Measurements from ENCODE around the gene ZNHIT6. TPM values are rescaled to one million over a fixed set of nuclear protein-coding genes. Genes with fewer than 3 reads are reported as not detected.
"Not testable (repeated sequence)": the region's sequence is repeated elsewhere in the genome, so short reads cannot be mapped to it uniquely, and the experiment has no call there.

ZNHIT6 gene
- total RNA-seq, 1 experiment from 2014 or later = 41.2 TPM

GRCh38 chr1:85654066-85654782 lies 54.0 kb downstream of the ZNHIT6 start:
- no TSS peak for BruUV-seq (replicated peaks)
- peaks cover 27% of the 10 kb centered on the region for H3K4me1 Mint-ChIP-seq (ENCODE audit: low read depth, unreplicated experiment)
- CTCF ChIA-PET = interaction anchor here (1.0 kb wide), 1 partner anchor 39 kb away, joined by 3 read pairs; no protein-coding TSS in a partner anchor
- H3K4me3 Mint-ChIP-seq (ENCODE audit: low read depth, unreplicated experiment) = no peak overlapping the region
- intact Hi-C loops (cut with micrococcal nuclease; ENCODE audit: unreplicated experiment) = no loop called here
- TF ChIP-seq CTCF (IDR thresholded peaks at IDR 0.05; ENCODE audit: unreplicated experiment) = no peak
- H3K27ac Mint-ChIP-seq (ENCODE audit: unreplicated experiment) = no peak overlapping the region
- no peaks in the 10 kb centered on the region for H3K9me3 Mint-ChIP-seq (ENCODE audit: low read depth, unreplicated experiment)
- DNase-seq = no peak
- H3K27me3 Mint-ChIP-seq (ENCODE audit: unreplicated experiment) = no peaks in the 10 kb centered on the region
- peaks cover 24% of the 10 kb centered on the region for H3K36me3 Mint-ChIP-seq (ENCODE audit: insufficient read depth, unreplicated experiment)

- intact Hi-C loops (cut with micrococcal nuclease; ENCODE audit: unreplicated experiment) = no loop called here
- Mint-ChIP-seq H3K4me1 (ENCODE audit: low read depth, unreplicated experiment) (peaks cover 27% of the 10 kb centered on the region), H3K4me3 (ENCODE audit: low read depth, unreplicated experiment) (no peak overlapping the region), H3K9me3 (ENCODE audit: low read depth, unreplicated experiment) (peaks cover 2% of the 10 kb centered on the region), H3K27ac (ENCODE audit: unreplicated experiment) (no peak overlapping the region), H3K27me3 (ENCODE audit: unreplicated experiment) (no peaks in the 10 kb centered on the region), H3K36me3 (ENCODE audit: insufficient read depth, unreplicated experiment) (peaks cover 24% of the 10 kb centered on the region)
- no peak for TF ChIP-seq CTCF (IDR thresholded peaks at IDR 0.05; ENCODE audit: unreplicated experiment)
- no TSS peak for BruUV-seq (replicated peaks)
- CTCF ChIA-PET = no interaction called here
- no peak for DNase-seq
Observed at GRCh38 chr1:85652327-85652726, 55.9 kb downstream of the ZNHIT6 start.

- peaks cover 2% of the 10 kb centered on the region for H3K9me3 Mint-ChIP-seq (ENCODE audit: low read depth, unreplicated experiment)
- H3K36me3 Mint-ChIP-seq (ENCODE audit: insufficient read depth, unreplicated experiment) = peaks cover 24% of the 10 kb centered on the region
- DNase-seq = no peak
- intact Hi-C loops (cut with micrococcal nuclease; ENCODE audit: unreplicated experiment) = no loop called here
- H3K4me1 Mint-ChIP-seq (ENCODE audit: low read depth, unreplicated experiment) = peaks cover 10% of the 10 kb centered on the region
- H3K27me3 Mint-ChIP-seq (ENCODE audit: unreplicated experiment) = no peaks in the 10 kb centered on the region
- CTCF ChIA-PET = no interaction called here
- no peak for TF ChIP-seq CTCF (IDR thresholded peaks at IDR 0.05; ENCODE audit: unreplicated experiment)
- H3K4me3 Mint-ChIP-seq (ENCODE audit: low read depth, unreplicated experiment) = no peak overlapping the region
- H3K27ac Mint-ChIP-seq (ENCODE audit: unreplicated experiment) = no peak overlapping the region
- no TSS peak for BruUV-seq (replicated peaks)
Observed at GRCh38 chr1:85650645-85651044, 57.6 kb downstream of the ZNHIT6 start.

- no TSS peak for BruUV-seq (replicated peaks)
- H3K4me3 Mint-ChIP-seq (ENCODE audit: low read depth, unreplicated experiment) = no peak overlapping the region
- CTCF ChIA-PET = no interaction called here
- intact Hi-C loops (cut with micrococcal nuclease; ENCODE audit: unreplicated experiment) = no loop called here
- H3K27me3 Mint-ChIP-seq (ENCODE audit: unreplicated experiment) = no peaks in the 10 kb centered on the region
- H3K36me3 Mint-ChIP-seq (ENCODE audit: insufficient read depth, unreplicated experiment) = peaks cover 24% of the 10 kb centered on the region
- H3K4me1 Mint-ChIP-seq (ENCODE audit: low read depth, unreplicated experiment) = no peaks in the 10 kb centered on the region
- no peak for TF ChIP-seq CTCF (IDR thresholded peaks at IDR 0.05; ENCODE audit: unreplicated experiment)
- H3K27ac Mint-ChIP-seq (ENCODE audit: unreplicated experiment) = no peak overlapping the region
- DNase-seq = no peak
- peaks cover 4% of the 10 kb centered on the region for H3K9me3 Mint-ChIP-seq (ENCODE audit: low read depth, unreplicated experiment)
Observed at GRCh38 chr1:85649591-85649990, 58.6 kb downstream of the ZNHIT6 start.

DNA sequence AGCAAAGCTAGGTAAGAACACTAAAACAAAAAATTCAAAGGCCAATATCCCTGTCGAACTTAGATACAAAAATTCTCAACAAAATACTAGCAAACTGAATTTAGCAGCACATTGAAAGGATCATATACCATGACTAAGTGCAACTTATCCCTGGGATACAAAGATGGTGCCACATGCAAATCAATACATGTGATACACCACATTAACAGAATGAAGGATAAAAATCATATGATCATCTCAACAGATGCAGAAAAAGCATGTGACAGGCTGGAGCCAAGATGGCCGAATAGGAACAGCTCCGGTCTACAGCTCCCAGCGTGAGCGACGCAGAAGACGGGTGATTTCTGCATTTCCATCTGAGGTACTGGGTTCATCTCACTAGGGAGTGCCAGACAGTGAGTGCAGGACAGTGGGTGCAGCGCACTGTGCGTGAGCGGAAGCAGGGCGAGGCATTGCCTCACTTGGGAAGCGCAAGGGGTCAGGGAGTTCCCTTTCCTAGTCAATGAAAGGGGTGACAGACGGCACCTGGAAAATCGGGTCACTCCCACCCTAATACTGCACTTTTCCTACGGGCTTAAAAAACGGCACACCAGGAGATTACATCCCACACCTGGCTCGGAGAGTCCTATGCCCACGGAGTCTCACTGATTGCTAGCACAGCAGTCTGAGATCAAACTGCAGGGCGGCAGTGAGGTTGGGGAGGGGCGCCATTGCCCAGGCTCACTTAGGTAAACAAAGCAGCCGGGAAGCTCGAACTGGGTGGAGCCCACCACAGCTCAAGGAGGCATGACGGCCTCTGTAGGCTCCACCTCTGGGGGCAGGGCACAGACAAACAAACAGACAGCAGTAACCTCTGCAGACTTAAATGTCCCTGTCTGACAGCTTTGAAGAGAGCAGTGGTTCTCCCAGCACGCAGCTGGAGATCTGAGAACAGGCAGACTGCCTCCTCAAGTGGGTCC lies 66.4 kb downstream of the ZNHIT6 start:
- peak overlapping the region; percentile 78 for H3K4me3 Mint-ChIP-seq (ENCODE audit: low read depth, unreplicated experiment)
- H3K27ac Mint-ChIP-seq (ENCODE audit: unreplicated experiment) = peak overlapping the region; percentile 76
- H3K4me1 Mint-ChIP-seq (ENCODE audit: low read depth, unreplicated experiment); intact Hi-C loops (cut with micrococcal nuclease; ENCODE audit: unreplicated experiment); H3K27me3 Mint-ChIP-seq (ENCODE audit: unreplicated experiment); H3K36me3 Mint-ChIP-seq (ENCODE audit: insufficient read depth, unreplicated experiment); H3K9me3 Mint-ChIP-seq (ENCODE audit: low read depth, unreplicated experiment): not testable (repeated sequence)
- peak; percentile 54 for DNase-seq
- BruUV-seq (replicated peaks) = TSS peak; percentile 57
- CTCF ChIA-PET = interaction anchor here (0.8 to 1.4 kb wide), 3 partner anchors 13 to 35 kb away, joined by 3 to 5 read pairs (median 4); no protein-coding TSS in a partner anchor

DNA sequence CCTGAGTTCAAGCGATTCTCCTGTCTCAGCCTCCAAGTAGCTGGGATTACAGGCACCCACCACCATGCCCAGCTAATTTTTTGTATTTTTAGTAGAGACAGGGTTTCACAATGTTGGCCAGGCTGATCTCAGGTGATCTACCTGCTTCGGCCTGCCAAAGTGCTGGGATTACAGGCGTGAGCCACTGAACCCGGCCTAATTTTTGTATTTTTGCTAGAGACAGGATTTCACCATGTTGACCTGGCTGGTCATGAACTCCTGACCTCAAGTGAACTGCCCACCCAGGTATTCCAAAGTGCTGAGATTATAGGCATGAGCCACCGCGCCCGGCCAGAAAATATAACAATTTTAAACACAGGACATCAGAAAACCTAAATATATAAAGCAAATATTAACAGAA lies 68.3 kb downstream of the ZNHIT6 start:
- H3K27me3 Mint-ChIP-seq (ENCODE audit: unreplicated experiment); DNase-seq; BruUV-seq (replicated peaks); intact Hi-C loops (cut with micrococcal nuclease; ENCODE audit: unreplicated experiment); H3K9me3 Mint-ChIP-seq (ENCODE audit: low read depth, unreplicated experiment); H3K4me3 Mint-ChIP-seq (ENCODE audit: low read depth, unreplicated experiment); H3K4me1 Mint-ChIP-seq (ENCODE audit: low read depth, unreplicated experiment); H3K36me3 Mint-ChIP-seq (ENCODE audit: insufficient read depth, unreplicated experiment): not testable (repeated sequence)
- CTCF ChIA-PET = interaction anchor here (0.8 kb wide), 1 partner anchor 9 kb away, joined by 3 read pairs; no protein-coding TSS in a partner anchor
- H3K27ac Mint-ChIP-seq (ENCODE audit: unreplicated experiment) = peak overlapping the region; percentile 76
